Cardiac muscle cell (in vitro differentiated cells and primary cell): Measurements from ENCODE around the gene ADCY3. TPM values are rescaled to one million over a fixed set of nuclear protein-coding genes. Genes with fewer than 3 reads are reported as not detected.

Experiments used
- DNase-seq, 2 donors: peaks; one replicate each; pipeline versions ENCODE4 v3.0.0 to v3.0.0-alpha.2; 2010 to 2017; ENCODE audit warnings: low read depth in 1 of 2, low spot score in 1 of 2
- H3K27ac ChIP-seq: fragments of 200-600 bp; sonication (generic); 2 replicates; pipeline ENCODE4 v1.5.1; 2016
- H3K27me3 ChIP-seq: fragments of 200-600 bp; sonication (generic); 2 replicates; pipeline ENCODE4 v1.6.0; 2016; ENCODE audit warnings: control low read depth
- H3K36me3 ChIP-seq: fragments of 200-600 bp; sonication (generic); 2 replicates; pipeline ENCODE4 v1.5.1; 2016; ENCODE audit warnings: control low read depth
- H3K4me1 ChIP-seq: fragments of 200-600 bp; sonication (generic); 2 replicates; pipeline ENCODE4 v1.8.1; 2017; ENCODE audit warnings: low read depth, mild to moderate bottlenecking, mixed run types
- H3K4me3 ChIP-seq: fragments of 200-600 bp; sonication (generic); 2 replicates; pipeline ENCODE4 v1.5.1; 2016; ENCODE audit warnings: mild to moderate bottlenecking
- H3K9me3 ChIP-seq: fragments of 200-600 bp; sonication (generic); 2 replicates; pipeline ENCODE4 v1.5.1; 2017; ENCODE audit warnings: low read depth, mild to moderate bottlenecking, control low read depth
- polyA plus RNA-seq: library from polyadenylated mRNA; unstranded; fragments of >200 nt; fragmentation: Nextera tagmentation; extraction: Ambion mirVana; gene quantifications from 2 replicates; pipeline ENCODE4 v1.2.1, GENCODE V29; 2016
- total RNA-seq: library from RNA; depleted of rRNA; stranded (reverse); fragments of >200 nt; gene quantifications from 2 replicates; pipeline ENCODE4 v1.2.3, GENCODE V29; 2016
- TF ChIP-seq, protein P1 (sequence below): IDR thresholded peaks from 2 replicates; pipeline ENCODE4 v1.5.1; 2012; ENCODE audit warnings: low read depth, mild to moderate bottlenecking, low read length

Gene ADCY3
- total and polyA plus RNA-seq, 2 experiments from 2014 or later, result 2.3 to 9.2 TPM

- TF ChIP-seq, protein P1, sequence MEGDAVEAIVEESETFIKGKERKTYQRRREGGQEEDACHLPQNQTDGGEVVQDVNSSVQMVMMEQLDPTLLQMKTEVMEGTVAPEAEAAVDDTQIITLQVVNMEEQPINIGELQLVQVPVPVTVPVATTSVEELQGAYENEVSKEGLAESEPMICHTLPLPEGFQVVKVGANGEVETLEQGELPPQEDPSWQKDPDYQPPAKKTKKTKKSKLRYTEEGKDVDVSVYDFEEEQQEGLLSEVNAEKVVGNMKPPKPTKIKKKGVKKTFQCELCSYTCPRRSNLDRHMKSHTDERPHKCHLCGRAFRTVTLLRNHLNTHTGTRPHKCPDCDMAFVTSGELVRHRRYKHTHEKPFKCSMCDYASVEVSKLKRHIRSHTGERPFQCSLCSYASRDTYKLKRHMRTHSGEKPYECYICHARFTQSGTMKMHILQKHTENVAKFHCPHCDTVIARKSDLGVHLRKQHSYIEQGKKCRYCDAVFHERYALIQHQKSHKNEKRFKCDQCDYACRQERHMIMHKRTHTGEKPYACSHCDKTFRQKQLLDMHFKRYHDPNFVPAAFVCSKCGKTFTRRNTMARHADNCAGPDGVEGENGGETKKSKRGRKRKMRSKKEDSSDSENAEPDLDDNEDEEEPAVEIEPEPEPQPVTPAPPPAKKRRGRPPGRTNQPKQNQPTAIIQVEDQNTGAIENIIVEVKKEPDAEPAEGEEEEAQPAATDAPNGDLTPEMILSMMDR, result no peak
- Histone ChIP-seq H3K27ac (no peak overlapping the region), H3K4me3 (no peak overlapping the region), H3K27me3 (no peaks in the 10 kb centered on the region), H3K4me1 (no peaks in the 10 kb centered on the region), H3K36me3 (no peaks in the 10 kb centered on the region), H3K9me3 (no peaks in the 10 kb centered on the region)
- DNase-seq, result no peak
Measured at GRCh38 chr2:24899361-24899910, 20.6 kb downstream of the ADCY3 start.

- Histone ChIP-seq H3K9me3 (no peaks in the 10 kb centered on the region), H3K36me3 (no peaks in the 10 kb centered on the region), H3K27ac (no peak overlapping the region), H3K4me3 (no peak overlapping the region), H3K4me1 (no peaks in the 10 kb centered on the region), H3K27me3 (no peaks in the 10 kb centered on the region)
- no peak for DNase-seq
- TF ChIP-seq, protein P1, result no peak
Measured at GRCh38 chr2:24898122-24899109, 21.6 kb downstream of the ADCY3 start.

- Histone ChIP-seq H3K4me3 (no peak overlapping the region), H3K27ac (no peak overlapping the region), H3K27me3 (no peaks in the 10 kb centered on the region), H3K9me3 (no peaks in the 10 kb centered on the region), H3K36me3 (no peaks in the 10 kb centered on the region), H3K4me1 (no peaks in the 10 kb centered on the region)
- TF ChIP-seq, protein P1, result no peak
- no peak for DNase-seq
Measured at GRCh38 chr2:24894750-24895149, 25.3 kb downstream of the ADCY3 start.

DNA sequence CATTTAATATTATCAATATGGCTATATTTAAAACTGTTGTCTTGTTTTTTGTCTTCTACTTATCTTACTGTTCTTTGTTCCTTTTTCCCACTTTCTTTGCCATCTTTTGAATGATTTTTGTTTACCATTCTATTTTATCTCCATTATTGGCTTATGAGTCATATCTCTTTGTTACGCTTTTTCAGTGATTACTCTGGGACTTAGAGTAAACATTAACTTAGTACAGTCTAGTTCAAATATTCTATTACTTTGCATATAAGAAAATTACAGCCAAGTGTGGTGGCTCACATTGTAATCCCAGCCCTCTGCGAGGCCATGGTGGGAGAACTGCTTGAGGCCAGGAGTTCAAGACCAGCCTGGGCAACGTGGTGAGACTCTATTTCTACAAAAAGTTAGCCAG, 26.1 kb downstream of the ADCY3 start:
- Histone ChIP-seq H3K27ac (no peak overlapping the region), H3K4me1 (no peaks in the 10 kb centered on the region), H3K9me3 (no peaks in the 10 kb centered on the region), H3K4me3 (no peak overlapping the region), H3K27me3 (no peaks in the 10 kb centered on the region), H3K36me3 (no peaks in the 10 kb centered on the region)
- DNase-seq, result no peak
- TF ChIP-seq, protein P1, result no peak

DNA sequence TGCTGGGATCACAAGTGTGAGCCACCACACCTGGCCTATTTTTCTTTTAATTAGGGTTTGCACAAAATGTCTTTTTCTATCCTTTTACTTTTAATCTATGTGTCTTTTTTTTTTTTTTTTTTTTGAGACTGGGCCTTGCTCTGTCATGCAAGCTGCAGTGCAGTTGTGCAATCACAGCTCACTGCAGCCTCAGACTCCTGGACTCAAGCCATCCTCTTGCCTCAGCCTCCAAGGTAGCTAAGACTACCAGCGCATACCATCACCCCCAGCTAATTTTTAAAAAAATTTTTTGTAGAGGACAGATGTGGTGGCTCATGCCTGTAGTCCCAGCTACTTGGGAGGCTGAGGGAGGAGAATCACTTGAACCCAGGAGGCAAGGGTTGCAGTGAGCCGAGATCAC, 27.1 kb downstream of the ADCY3 start:
- Histone ChIP-seq H3K36me3 (no peaks in the 10 kb centered on the region), H3K9me3 (no peaks in the 10 kb centered on the region), H3K4me1 (no peaks in the 10 kb centered on the region), H3K27me3 (no peaks in the 10 kb centered on the region), H3K4me3 (no peak overlapping the region), H3K27ac (no peak overlapping the region)
- DNase-seq, result peak in 1 of 2 donors; percentile 65
- TF ChIP-seq, protein P1, result no peak
